HEK293 (cell line): ENCODE results near the gene C1QL1.

Experiments used
- CTCF ChIA-PET: fragments of 350-600 bp; formaldehyde crosslinking; extraction: SDS; loops from one replicate; lab custom pipeline; 2021; ENCODE audit warnings: antibody characterized with exemption; lab: Yijun Ruan, JAX
- POLR2A ChIA-PET: fragments of 300-600 bp; formaldehyde crosslinking; extraction: SDS; loops from one replicate; lab custom pipeline; 2020; ENCODE audit warnings: antibody characterized with exemption, inconsistent platforms; lab: Yijun Ruan, JAX
- H3K27ac ChIP-seq: fragments of 200-500 bp; sonication (Bioruptor generic); 2 replicates; pipeline ENCODE4 v1.5.1; 2014; ENCODE audit warnings: low read depth, low read length, control low read depth, inconsistent platforms; ENCODE audit errors: extremely low read depth
- H3K36me3 ChIP-seq, 2 experiments: fragments of 200-500 bp in 1 of 2; sonication (Bioruptor generic) in 1 of 2; 1 replicate in 1 of 2; 2 replicates in 1 of 2; pipeline ENCODE4 v1.5.1; 2014 to 2017; ENCODE audit warnings: inconsistent platforms in 2 of 2, low read length in 2 of 2; ENCODE audit not compliant: control insufficient read depth in 2 of 2, insufficient read depth in 1 of 2
- H3K4me1 ChIP-seq: fragments of 200-500 bp; sonication (Bioruptor generic); 2 replicates; pipeline ENCODE4 v1.5.1; 2014; ENCODE audit warnings: mild to moderate bottlenecking, low read length, inconsistent platforms; ENCODE audit not compliant: control insufficient read depth, insufficient read depth
- H3K4me3 ChIP-seq: 2 replicates; pipeline ENCODE4 v1.5.1; 2011; ENCODE audit warnings: low read depth, mild to moderate bottlenecking, control low read depth, low read length, moderate library complexity
- H3K9me3 ChIP-seq: fragments of 200-500 bp; sonication (Bioruptor generic); 2 replicates; pipeline ENCODE4 v1.5.1; 2014; ENCODE audit warnings: low read depth, low read length, inconsistent platforms; ENCODE audit not compliant: control insufficient read depth, insufficient read depth
- EGR2 ChIP-seq: fragments of 450-650 bp; formaldehyde crosslinking; IDR thresholded peaks from 2 replicates; pipeline ENCODE4 v1.5.1; 2016; ENCODE audit warnings: low read depth, missing biosample characterization, missing genetic modification characterization
- GLIS2 ChIP-seq: fragments of 450-650 bp; formaldehyde crosslinking; IDR thresholded peaks from 2 replicates; pipeline ENCODE4 v1.5.1; 2016; ENCODE audit warnings: missing biosample characterization, missing genetic modification characterization
- HIC1 ChIP-seq: fragments of 450-650 bp; formaldehyde crosslinking; IDR thresholded peaks from 2 replicates; pipeline ENCODE4 v1.5.1; 2016; ENCODE audit warnings: missing biosample characterization, missing genetic modification characterization
- KLF9 ChIP-seq: fragments of 450-650 bp; formaldehyde crosslinking; IDR thresholded peaks from 2 replicates; pipeline ENCODE4 v1.5.1; 2016; ENCODE audit warnings: missing biosample characterization, missing genetic modification characterization, low read depth
- REPIN1 ChIP-seq: fragments of 450-650 bp; formaldehyde crosslinking; IDR thresholded peaks from 2 replicates; pipeline ENCODE4 v1.5.1; 2017; ENCODE audit warnings: missing biosample characterization, missing genetic modification characterization, low read depth
- ZBTB1 ChIP-seq: fragments of 450-650 bp; formaldehyde crosslinking; IDR thresholded peaks from 2 replicates; pipeline ENCODE4 v1.5.1; 2016; ENCODE audit warnings: missing biosample characterization, missing genetic modification characterization
- ZBTB20 ChIP-seq: fragments of 450-650 bp; formaldehyde crosslinking; IDR thresholded peaks from 2 replicates; pipeline ENCODE4 v1.5.1; 2016; ENCODE audit warnings: missing biosample characterization, missing genetic modification characterization
- ZFHX2 ChIP-seq: fragments of 450-650 bp; formaldehyde crosslinking; conservative IDR thresholded peaks from 2 replicates; pipeline ENCODE4 v1.5.1; 2016; ENCODE audit warnings: missing biosample characterization, missing genetic modification characterization
- ZNF121 ChIP-seq: fragments of 450-650 bp; formaldehyde crosslinking; IDR thresholded peaks from 2 replicates; pipeline ENCODE4 v1.5.1; 2016; ENCODE audit warnings: missing biosample characterization, missing genetic modification characterization
- ZNF148 ChIP-seq: fragments of 450-650 bp; formaldehyde crosslinking; IDR thresholded peaks from 2 replicates; pipeline ENCODE4 v1.5.0; 2017; ENCODE audit warnings: missing biosample characterization, missing genetic modification characterization, borderline replicate concordance
- ZNF394 ChIP-seq: fragments of 450-650 bp; formaldehyde crosslinking; IDR thresholded peaks from 2 replicates; pipeline ENCODE4 v1.5.1; 2016; ENCODE audit warnings: missing biosample characterization, missing genetic modification characterization, mild to moderate bottlenecking, moderate library complexity, borderline replicate concordance
- ZNF449 ChIP-seq: fragments of 450-650 bp; formaldehyde crosslinking; IDR thresholded peaks from 2 replicates; pipeline ENCODE4 v1.5.1; 2017; ENCODE audit warnings: missing biosample characterization, mild to moderate bottlenecking, missing genetic modification characterization, moderate library complexity
- ZNF521 ChIP-seq: fragments of 450-650 bp; formaldehyde crosslinking; IDR thresholded peaks from 2 replicates; pipeline ENCODE4 v1.5.1; 2017; ENCODE audit warnings: missing biosample characterization, mild to moderate bottlenecking, missing genetic modification characterization
- ZNF621 ChIP-seq: fragments of 450-650 bp; formaldehyde crosslinking; IDR thresholded peaks from 2 replicates; pipeline ENCODE4 v1.5.1; 2017; ENCODE audit warnings: missing biosample characterization, missing genetic modification characterization
- ZNF626 ChIP-seq: fragments of 450-650 bp; sonication (Bioruptor Pico); formaldehyde crosslinking; IDR thresholded peaks from 2 replicates; pipeline ENCODE4 v1.5.1; 2018; ENCODE audit warnings: missing biosample characterization, missing genetic modification characterization, inconsistent platforms
- ZNF654 ChIP-seq: fragments of 450-650 bp; formaldehyde crosslinking; IDR thresholded peaks from 2 replicates; pipeline ENCODE4 v1.5.1; 2016; ENCODE audit warnings: low read depth, missing biosample characterization, missing genetic modification characterization
- ZNF660 ChIP-seq: fragments of 450-650 bp; IDR thresholded peaks from 2 replicates; pipeline ENCODE4 v1.5.1; 2018; ENCODE audit warnings: missing biosample characterization, mild to moderate bottlenecking, missing genetic modification characterization
- ZNF677 ChIP-seq: fragments of 450-650 bp; IDR thresholded peaks from 2 replicates; pipeline ENCODE4 v1.5.0; 2018; ENCODE audit warnings: missing biosample characterization, mild to moderate bottlenecking, missing genetic modification characterization, moderate library complexity
- ZSCAN16 ChIP-seq: fragments of 450-650 bp; formaldehyde crosslinking; IDR thresholded peaks from 2 replicates; pipeline ENCODE4 v1.5.1; 2016; ENCODE audit warnings: missing biosample characterization, missing genetic modification characterization
- ZSCAN30 ChIP-seq: fragments of 450-650 bp; IDR thresholded peaks from 2 replicates; pipeline ENCODE4 v1.5.1; 2018; ENCODE audit warnings: missing biosample characterization, mild to moderate bottlenecking, missing genetic modification characterization, moderate library complexity
- TF ChIP-seq, protein P1 (sequence below): fragments of 450-650 bp; formaldehyde crosslinking; IDR thresholded peaks from 2 replicates; pipeline ENCODE4 v1.5.1; 2016; ENCODE audit warnings: missing biosample characterization, missing genetic modification characterization

Gene C1QL1

DNA sequence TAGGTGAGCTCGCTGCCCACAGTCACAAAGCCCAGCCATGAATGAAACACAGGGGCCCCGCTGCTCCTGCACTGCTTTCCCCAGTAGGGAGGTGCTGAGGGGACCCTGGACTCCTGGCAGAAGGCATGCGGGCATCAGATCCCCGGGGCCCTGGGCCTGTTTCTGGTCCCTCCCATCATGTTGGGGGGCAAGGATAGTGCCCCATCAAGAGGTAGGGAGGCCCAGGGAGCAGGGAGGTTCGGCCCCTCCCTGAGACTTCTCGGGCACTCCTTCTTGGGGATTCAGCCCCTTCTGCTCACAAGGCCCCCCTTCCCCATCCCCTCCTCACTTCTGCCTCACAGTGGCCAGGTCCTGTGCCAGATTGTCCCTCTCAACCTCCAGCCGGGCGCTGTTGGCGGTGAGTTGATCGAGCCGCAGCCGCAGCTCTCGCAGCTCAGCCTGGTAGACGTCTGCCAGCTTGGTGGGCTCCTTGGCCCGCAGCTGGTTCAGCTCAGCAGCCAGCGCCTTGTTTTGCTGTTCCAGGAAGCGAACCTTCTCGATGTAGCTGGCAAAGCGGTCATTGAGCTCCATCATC lies 53.3 kb downstream of the C1QL1 start:
- H3K36me3 ChIP-seq, result no peaks in the 10 kb centered on the region
- H3K9me3 ChIP-seq, result no peaks in the 10 kb centered on the region
- no peak for TF ChIP-seq ZNF621 (tag by site-specific recombination)
- peak; percentile 48 for TF ChIP-seq ZBTB20 (tag by site-specific recombination)
- CTCF ChIA-PET, result interaction anchor here (0.5 to 5.8 kb wide), 6 partner anchors 12 to 184 kb away, joined by 3 to 47 read pairs (median 4); partner anchors contain the start of gene EFTUD2
- no peaks in the 10 kb centered on the region; the same call in 1 of the 2 replicates for H3K4me1 ChIP-seq
- H3K27ac ChIP-seq, result no peak overlapping the region
- POLR2A ChIA-PET, result no interaction called here
- H3K4me3 ChIP-seq, result no peak overlapping the region

DNA sequence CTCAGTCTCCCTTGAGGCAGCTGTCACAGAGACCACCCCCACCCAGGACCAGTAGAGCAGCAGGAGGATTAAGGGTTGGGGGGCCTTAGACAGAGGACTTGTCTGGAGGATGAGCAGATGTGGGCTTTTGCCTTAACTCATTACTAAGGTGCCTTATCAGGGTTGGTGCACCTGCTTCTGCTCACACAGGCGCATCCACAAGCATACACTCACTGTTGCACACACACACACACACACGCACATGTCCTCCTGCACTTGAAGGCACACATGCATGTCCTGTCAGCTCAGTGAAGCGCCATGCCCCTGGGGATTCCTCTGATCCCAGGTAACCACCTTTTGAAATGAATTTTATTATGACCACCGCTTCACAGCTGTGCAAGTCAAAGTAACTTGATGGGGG lies 54.0 kb downstream of the C1QL1 start:
- Histone ChIP-seq H3K27ac (no peak overlapping the region), H3K4me3 (no peak overlapping the region), H3K4me1 (no peaks in the 10 kb centered on the region; the same call in 1 of the 2 replicates), H3K36me3 (no peaks in the 10 kb centered on the region), H3K9me3 (no peaks in the 10 kb centered on the region)
- POLR2A ChIA-PET, result no interaction called here
- TF ChIP-seq ZNF449 (tag by site-specific recombination), result no peak
- TF ChIP-seq ZNF394 (tag by site-specific recombination), result no peak
- no peak for TF ChIP-seq GLIS2 (tag by site-specific recombination)
- TF ChIP-seq ZNF654, result no peak
- TF ChIP-seq ZNF521 (tag by site-specific recombination), result no peak
- no peak for TF ChIP-seq ZNF148 (tag by site-specific recombination)
- no peak for TF ChIP-seq HIC1 (tag by site-specific recombination)
- TF ChIP-seq ZNF660 (tag by site-specific recombination), result no peak
- TF ChIP-seq ZFHX2 (tag by site-specific recombination), result no peak
- TF ChIP-seq KLF9 (tag by site-specific recombination), result no peak
- TF ChIP-seq, protein P1, sequence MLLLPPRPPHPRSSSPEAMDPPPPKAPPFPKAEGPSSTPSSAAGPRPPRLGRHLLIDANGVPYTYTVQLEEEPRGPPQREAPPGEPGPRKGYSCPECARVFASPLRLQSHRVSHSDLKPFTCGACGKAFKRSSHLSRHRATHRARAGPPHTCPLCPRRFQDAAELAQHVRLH (tag by site-specific recombination), result no peak
- TF ChIP-seq ZBTB1 (tag by site-specific recombination), result no peak
- no peak for TF ChIP-seq REPIN1 (tag by site-specific recombination)
- no peak for TF ChIP-seq ZSCAN16 (tag by site-specific recombination)
- no peak for TF ChIP-seq ZSCAN30 (tag by site-specific recombination)
- TF ChIP-seq ZNF677 (tag by site-specific recombination), result no peak
- TF ChIP-seq ZNF121 (tag by site-specific recombination), result no peak
- TF ChIP-seq EGR2 (tag by site-specific recombination), result no peak
- TF ChIP-seq ZNF626 (tag by site-specific recombination), result no peak
- CTCF ChIA-PET, result interaction anchor here (1.2 to 5.8 kb wide), 3 partner anchors 13 to 184 kb away, joined by 3 to 47 read pairs (median 12); partner anchors contain the start of gene EFTUD2
